Measurements from ENCODE around the gene TMEM108. TPM values are rescaled to one million over a fixed set of nuclear protein-coding genes. Genes with fewer than 3 reads are reported as not detected.

The TMEM108 gene
- polyA plus RNA-seq, 3 donors: 1.9 to 2.0 (median 2.0) TPM

- DNase-seq: no peak
Measured at GRCh38 chr3:133113927-133114597, 75.9 kb downstream of the TMEM108 start.

GRCh38 chr3:133115176-133115575 is 77.0 kb downstream of the TMEM108 start:
- DNase-seq: no peak

GRCh38 chr3:133117342-133117741 is 79.2 kb downstream of the TMEM108 start:
- no peak for DNase-seq

GRCh38 chr3:133119176-133119575 is 81.0 kb downstream of the TMEM108 start:
- DNase-seq: no peak

GRCh38 chr3:133121450-133121849 is 83.3 kb downstream of the TMEM108 start:
- no peak for DNase-seq

GRCh38 chr3:133123636-133124035 is 85.4 kb downstream of the TMEM108 start:
- no peak for DNase-seq

GRCh38 chr3:133124511-133124910 is 86.3 kb downstream of the TMEM108 start:
- no peak for DNase-seq

- no peak for DNase-seq
Measured at GRCh38 chr3:133125171-133125570, 87.0 kb downstream of the TMEM108 start.

GRCh38 chr3:133125802-133126201 is 87.6 kb downstream of the TMEM108 start:
- no peak for DNase-seq

- DNase-seq: no peak
Measured at GRCh38 chr3:133127381-133127780, 89.2 kb downstream of the TMEM108 start.

GRCh38 chr3:133130168-133130567 is 92.0 kb downstream of the TMEM108 start:
- DNase-seq: no peak

GRCh38 chr3:133135306-133135705 is 97.1 kb downstream of the TMEM108 start:
- no peak for DNase-seq

GRCh38 chr3:133136114-133137041 is 98.2 kb downstream of the TMEM108 start:
- DNase-seq: no peak

GRCh38 chr3:133137042-133137996 is 99.1 kb downstream of the TMEM108 start:
- no peak for DNase-seq

- DNase-seq: no peak
Measured at GRCh38 chr3:133138017-133138416, 99.8 kb downstream of the TMEM108 start.

GRCh38 chr3:133152056-133152455 is 113.9 kb downstream of the TMEM108 start:
- no peak for DNase-seq

GRCh38 chr3:133152681-133153220 is 114.6 kb downstream of the TMEM108 start:
- DNase-seq: no peak

GRCh38 chr3:133153382-133153781 is 115.2 kb downstream of the TMEM108 start:
- DNase-seq: no peak

GRCh38 chr3:133157716-133158115 is 119.5 kb downstream of the TMEM108 start:
- DNase-seq: no peak

GRCh38 chr3:133158686-133159085 is 120.5 kb downstream of the TMEM108 start:
- no peak for DNase-seq
